ENCODE measurements around the gene CSMD2.

GRCh38 chr1:34055818-34056217 lies 109.2 kb downstream of the CSMD2 start:
- no peak for TF ChIP-seq EP300 (IDR thresholded peaks at IDR 0.05)
- TF ChIP-seq CTCF (IDR thresholded peaks at IDR 0.05): no peak
- no peak for TF ChIP-seq POLR2A (IDR thresholded peaks at IDR 0.05)
